ENCODE measurements around the gene FGF8. TPM values are rescaled to one million over a fixed set of nuclear protein-coding genes. Genes with fewer than 3 reads are reported as not detected.
A peak's percentile ranks its signal among the peaks of the same experiment; 100 is the strongest.

FGF8 gene
- total RNA-seq, 2 donors from 2014 or later, result 13.3 to 46.5 TPM

- H3K27me3 Mint-ChIP-seq (ENCODE audit: insufficient read depth), result peaks cover 19% of the 10 kb centered on the region
These were observed 3.0 kb upstream of the FGF8 start for GRCh38 chr10:101778781-101779543.

GRCh38 chr10:101778151-101778780 lies 2.4 kb upstream of the FGF8 start:
- Histone ChIP-seq H3K4me1 (ENCODE audit: control insufficient read depth, insufficient read depth, low read length) (peaks cover 29% of the 10 kb centered on the region), H3K27me3 (ENCODE audit: control insufficient read depth, insufficient read depth, low read length, poor library complexity, severe bottlenecking) (peaks cover 10% of the 10 kb centered on the region)

More at GRCh38 chr10:101778781-101779543, 3.0 kb upstream of the FGF8 start:
- no peak for TF ChIP-seq CTCF (conservative IDR thresholded peaks at IDR 0.05)
- peak overlapping the region; percentile 93 for H3K27ac Mint-ChIP-seq
- Histone ChIP-seq H3K27me3 (ENCODE audit: control insufficient read depth, insufficient read depth, low read length, poor library complexity, severe bottlenecking) (peaks cover 4% of the 10 kb centered on the region), H3K27ac (ENCODE audit: low read depth, low read length) (no peak overlapping the region), H3K4me3 (ENCODE audit: low read length) (peak overlapping the region; percentile 67), H3K4me1 (ENCODE audit: control insufficient read depth, insufficient read depth, low read length) (peaks cover 22% of the 10 kb centered on the region), H3K9ac (ENCODE audit: extremely low read depth, low read length, poor library complexity, severe bottlenecking) (peak overlapping the region; percentile 70), H3K36me3 (ENCODE audit: control insufficient read depth, insufficient read depth, low read length) (peaks cover 27% of the 10 kb centered on the region), H3K9me3 (ENCODE audit: control insufficient read depth, low read length) (no peaks in the 10 kb centered on the region)
- peak; percentile 95 for DNase-seq
- H3K4me1 Mint-ChIP-seq, result peaks cover 52% of the 10 kb centered on the region
- peak overlapping the region; percentile 99 for H3K4me3 Mint-ChIP-seq
- peaks cover 6% of the 10 kb centered on the region for H3K36me3 Mint-ChIP-seq (ENCODE audit: low read depth)
- WGBS, 2 experiments (ENCODE audit: insufficient coverage in 1 of 2, insufficient read length in 1 of 2), result 0 to 1% methylated on average over 10 to 58 of the region's 58 CpGs
- no peaks in the 10 kb centered on the region for H3K9me3 Mint-ChIP-seq

More at GRCh38 chr10:101778151-101778780, 2.4 kb upstream of the FGF8 start:
- peaks cover 7% of the 10 kb centered on the region for H3K36me3 Mint-ChIP-seq (ENCODE audit: low read depth)
- H3K4me1 Mint-ChIP-seq, result peaks cover 58% of the 10 kb centered on the region
- no peak overlapping the region for H3K27ac ChIP-seq (ENCODE audit: low read depth, low read length)
- 33 to 63% methylated on average over 7 to 12 of the region's 12 CpGs for WGBS, 2 experiments (ENCODE audit: insufficient coverage in 1 of 2, insufficient read length in 1 of 2)
- peak overlapping the region; percentile 99 for H3K4me3 Mint-ChIP-seq
- H3K27ac Mint-ChIP-seq, result no peak overlapping the region
- H3K9me3 ChIP-seq (ENCODE audit: control insufficient read depth, low read length), result no peaks in the 10 kb centered on the region
- H3K4me3 ChIP-seq (ENCODE audit: low read length), result no peak overlapping the region
- H3K27me3 Mint-ChIP-seq (ENCODE audit: insufficient read depth), result peaks cover 23% of the 10 kb centered on the region
- H3K9ac ChIP-seq (ENCODE audit: extremely low read depth, low read length, poor library complexity, severe bottlenecking), result no peak overlapping the region
- no peak for DNase-seq
- no peak for TF ChIP-seq CTCF (conservative IDR thresholded peaks at IDR 0.05)
- H3K9me3 Mint-ChIP-seq, result no peaks in the 10 kb centered on the region
- H3K36me3 ChIP-seq (ENCODE audit: control insufficient read depth, insufficient read depth, low read length), result peaks cover 32% of the 10 kb centered on the region
